Islet of Langerhans (tissue), 1 donor: Measurements from ENCODE around the gene RPL27A.
"Not testable (repeated sequence)": the region's sequence is repeated elsewhere in the genome, so short reads cannot be mapped to it uniquely, and the experiment has no call there.

Source experiments
- FAIRE-seq: peaks from one replicate; lab custom pipeline; 2011; peaks lifted over from hg19 to GRCh38; lab: Jason Lieb, UNC

Gene RPL27A

GRCh38 chr11:8682303-8683114 is at the start of gene RPL27A, which contains the start of gene TRIM66:
Gene RPL27A, plus strand, starts transcription at chr11:8682792. Its CDS starts 22 bp downstream, at chr11:8682814.
Gene TRIM66, minus strand, starts transcription at chr11:8682665. Its CDS starts 10,391 bp downstream, at chr11:8672274.
- no peak for FAIRE-seq

- no peak for FAIRE-seq
Observed at GRCh38 chr11:8634498-8634897, 48.1 kb upstream of the RPL27A start.

GRCh38 chr11:8636127-8636526 is 46.5 kb upstream of the RPL27A start:
- FAIRE-seq = no peak

- no peak for FAIRE-seq
Observed at GRCh38 chr11:8638300-8638699, 44.3 kb upstream of the RPL27A start.

GRCh38 chr11:8639655-8640054 is 42.9 kb upstream of the RPL27A start:
- FAIRE-seq = no peak

- no peak for FAIRE-seq
Observed at GRCh38 chr11:8640267-8640906, 42.2 kb upstream of the RPL27A start.

GRCh38 chr11:8641332-8641731 is 41.3 kb upstream of the RPL27A start:
- no peak for FAIRE-seq

- no peak for FAIRE-seq
Observed at GRCh38 chr11:8642196-8642841, 40.3 kb upstream of the RPL27A start.

- no peak for FAIRE-seq
Observed at GRCh38 chr11:8646873-8647272, 35.7 kb upstream of the RPL27A start.

- FAIRE-seq = no peak
Observed at GRCh38 chr11:8649361-8649760, 33.2 kb upstream of the RPL27A start.

- no peak for FAIRE-seq
Observed at GRCh38 chr11:8650401-8650990, 32.1 kb upstream of the RPL27A start.

- no peak for FAIRE-seq
Observed at GRCh38 chr11:8652140-8652539, 30.5 kb upstream of the RPL27A start.

GRCh38 chr11:8654503-8654902 is 28.1 kb upstream of the RPL27A start:
- FAIRE-seq = no peak

GRCh38 chr11:8656291-8656690 is 26.3 kb upstream of the RPL27A start:
- no peak for FAIRE-seq

- no peak for FAIRE-seq
Observed at GRCh38 chr11:8658321-8659057, 24.1 kb upstream of the RPL27A start.

GRCh38 chr11:8661001-8661795 is 21.4 kb upstream of the RPL27A start:
- no peak for FAIRE-seq

- FAIRE-seq = no peak
Observed at GRCh38 chr11:8665222-8665621, 17.4 kb upstream of the RPL27A start.

- not testable (repeated sequence) for FAIRE-seq
Observed at GRCh38 chr11:8670081-8670480, 12.5 kb upstream of the RPL27A start.

- FAIRE-seq = no peak
Observed at GRCh38 chr11:8671193-8671612, 11.4 kb upstream of the RPL27A start.

GRCh38 chr11:8671651-8672062 is 10.9 kb upstream of the RPL27A start:
- no peak for FAIRE-seq

- no peak for FAIRE-seq
Observed at GRCh38 chr11:8672346-8672745, 10.2 kb upstream of the RPL27A start.
